GM19397 (cell line): Measurements from ENCODE around the gene LTA4H.

Experiments
- ATAC-seq: cut with Tn5 transposase; IDR thresholded peaks from one replicate; pipeline ENCODE4 v1.9.1; 2021; ENCODE audit warnings: mild to moderate bottlenecking, moderate library complexity; ENCODE audit not compliant: unreplicated experiment

The LTA4H gene

DNA sequence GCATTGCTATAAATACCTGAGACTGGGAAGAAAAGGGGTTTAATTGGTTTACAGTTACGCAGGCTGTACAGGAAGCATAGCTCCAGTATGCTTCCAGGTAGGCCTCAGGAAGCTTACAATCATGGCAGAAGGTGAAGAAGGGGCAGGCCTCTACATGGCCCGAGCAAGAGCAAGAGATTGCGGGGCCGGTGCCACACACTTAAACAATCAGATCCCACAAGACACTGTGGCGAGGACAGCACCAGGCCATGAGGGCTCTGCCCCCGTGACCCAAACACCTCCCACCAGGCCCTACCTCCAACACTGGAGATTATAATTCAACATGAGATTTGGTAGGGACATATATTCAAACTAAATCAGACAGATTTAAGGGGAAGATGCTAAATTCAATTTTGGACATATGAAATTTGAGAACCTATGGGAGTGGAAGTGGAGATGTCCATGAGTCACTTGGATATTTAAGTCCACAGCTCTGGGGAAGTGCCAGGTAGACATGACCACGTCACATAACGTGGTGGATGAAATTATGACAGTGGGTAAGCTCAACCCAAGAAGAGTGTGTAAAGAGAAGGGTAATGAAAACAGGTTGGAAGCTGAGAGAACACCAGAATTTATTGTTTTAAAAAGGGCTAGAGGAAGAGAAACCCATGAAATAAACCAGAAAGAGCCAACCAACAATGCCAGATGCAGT is 1.5 kb upstream of the LTA4H start:
- no peak for ATAC-seq

- no peak for ATAC-seq
Observed at GRCh38 chr12:96034621-96035282, 635 bp downstream of the LTA4H start.

GRCh38 chr12:96033549-96034389 is 1.6 kb downstream of the LTA4H start:
- no peak for ATAC-seq

- ATAC-seq, result no peak
Observed at GRCh38 chr12:96029826-96030225, 5.6 kb downstream of the LTA4H start.

DNA sequence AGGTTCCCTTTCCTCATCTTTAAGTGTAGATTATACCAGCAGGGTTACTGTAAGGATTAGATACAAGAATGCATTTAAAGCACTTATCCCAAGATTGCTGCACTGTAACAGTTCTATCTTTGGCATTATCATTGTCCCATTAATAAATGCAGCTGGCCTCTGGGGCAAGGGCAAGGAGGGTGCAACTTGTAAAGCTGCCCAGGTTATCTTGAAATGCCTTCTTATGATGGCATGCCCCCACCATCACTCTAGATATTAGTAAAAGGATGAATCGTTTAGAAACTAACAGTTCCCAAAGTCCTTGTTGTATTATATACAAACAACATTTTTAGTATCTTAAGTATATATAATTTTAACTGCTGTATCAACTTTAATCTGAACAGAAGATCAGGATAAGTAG is 6.8 kb downstream of the LTA4H start:
- ATAC-seq, result no peak

- ATAC-seq, result no peak
Observed at GRCh38 chr12:96026331-96026730, 9.1 kb downstream of the LTA4H start.

- no peak for ATAC-seq
Observed at GRCh38 chr12:96025518-96025917, 9.9 kb downstream of the LTA4H start.

DNA sequence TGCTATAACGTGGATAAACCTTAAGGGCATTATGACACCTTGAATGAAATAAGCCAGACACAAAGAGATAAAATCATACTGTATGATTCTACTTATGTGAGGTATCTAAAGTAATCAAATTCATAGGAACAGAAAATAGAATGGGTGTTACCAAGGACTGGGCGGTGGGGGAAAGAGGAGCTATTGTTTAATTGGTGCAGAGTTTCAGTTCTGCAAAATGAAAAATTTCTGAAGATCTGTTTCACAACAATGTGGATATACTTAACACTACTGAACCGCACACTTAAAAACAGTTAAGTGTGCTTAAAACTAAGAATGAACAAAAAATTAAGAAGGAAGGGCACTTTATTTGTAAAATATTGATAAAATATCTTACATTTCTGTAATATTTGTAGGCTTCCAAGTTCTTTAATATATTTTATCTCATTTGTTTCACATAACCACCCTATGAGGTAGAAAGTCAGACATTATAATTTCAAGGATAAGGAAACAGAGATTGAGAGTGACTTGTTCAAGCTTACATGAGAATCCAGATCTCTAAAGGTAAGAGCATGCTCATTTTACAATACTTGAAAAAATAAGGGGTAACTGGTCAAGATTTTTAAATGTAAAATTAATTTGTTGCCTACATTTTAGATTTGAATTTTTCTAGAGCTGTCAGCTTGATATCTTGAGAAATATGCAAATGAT is 14.9 kb downstream of the LTA4H start:
- ATAC-seq, result peak; percentile 96

- ATAC-seq, result no peak
Observed at GRCh38 chr12:96015672-96016071, 19.7 kb downstream of the LTA4H start.

DNA sequence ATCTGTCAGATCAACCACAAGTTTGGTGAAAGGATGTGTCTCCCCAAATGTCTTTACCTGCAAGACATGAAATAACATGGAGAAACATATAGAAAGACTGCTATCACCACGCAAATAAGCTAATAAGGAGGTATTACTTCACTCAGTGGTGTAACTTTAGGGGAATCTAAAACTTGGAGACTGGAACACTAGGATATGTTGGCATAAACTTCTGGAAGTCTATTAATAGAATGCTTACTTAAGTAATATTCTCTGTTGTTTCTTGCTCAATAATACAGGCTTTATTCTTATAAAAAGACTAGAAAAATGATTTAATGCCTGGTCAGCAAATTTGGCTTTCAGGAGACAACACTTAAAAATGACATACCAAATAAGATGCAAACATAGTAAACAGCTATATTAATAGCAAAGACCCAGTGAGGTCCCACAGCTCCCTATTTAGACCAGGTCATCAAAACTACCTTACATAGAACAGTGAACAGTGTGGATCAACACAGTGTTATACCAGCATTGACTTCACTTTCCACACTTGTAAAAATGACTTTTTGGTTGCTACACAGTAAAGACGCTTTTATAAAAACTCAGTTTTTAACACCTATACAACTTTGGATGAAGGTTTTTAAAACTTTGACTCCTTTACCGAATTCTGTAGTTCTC is 20.3 kb downstream of the LTA4H start:
- no peak for ATAC-seq

- no peak for ATAC-seq
Observed at GRCh38 chr12:96007729-96008128, 27.7 kb downstream of the LTA4H start.

- ATAC-seq, result no peak
Observed at GRCh38 chr12:96006727-96007126, 28.7 kb downstream of the LTA4H start.

DNA sequence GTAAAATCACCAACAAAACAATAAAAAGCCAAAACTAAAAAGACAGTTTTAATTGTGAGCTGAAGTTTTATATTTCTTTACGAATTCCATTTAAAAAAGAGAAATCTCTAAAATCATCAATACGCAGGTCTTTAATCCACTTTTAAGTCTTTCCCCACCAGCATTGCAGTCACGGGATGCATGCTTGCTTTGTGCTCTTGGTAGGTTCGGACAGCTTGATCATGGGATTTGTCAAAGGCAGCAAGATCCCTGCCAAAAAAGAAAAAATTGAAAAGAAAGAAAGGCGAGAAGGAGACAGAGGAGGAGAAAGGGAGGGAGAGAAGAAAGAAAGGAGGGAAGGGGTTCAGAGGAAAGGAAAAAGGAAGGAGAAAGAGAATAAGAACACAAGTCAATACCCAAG is 34.5 kb downstream of the LTA4H start:
- no peak for ATAC-seq

DNA sequence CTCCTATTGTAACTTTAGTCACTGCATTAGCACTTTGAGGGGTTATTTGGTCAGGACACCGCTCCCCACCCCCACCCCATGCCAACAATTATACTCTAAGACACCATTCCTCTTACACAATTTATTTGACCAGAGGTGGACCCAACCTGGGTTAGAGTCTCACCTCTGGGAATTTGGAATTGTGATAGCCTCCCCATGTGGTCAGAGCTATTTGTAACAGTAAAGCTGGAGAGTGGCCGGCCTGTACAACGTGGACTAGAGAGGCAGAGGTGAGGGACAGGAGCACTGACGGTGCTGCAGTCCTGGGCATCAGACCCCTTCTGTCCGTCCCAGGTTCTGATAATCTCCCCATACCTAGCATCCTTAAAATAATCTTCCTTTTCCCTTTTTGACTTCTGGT is 35.9 kb downstream of the LTA4H start:
- no peak for ATAC-seq

- peak; percentile 90 for ATAC-seq
Observed at GRCh38 chr12:95998611-95999286, 36.6 kb downstream of the LTA4H start.

DNA sequence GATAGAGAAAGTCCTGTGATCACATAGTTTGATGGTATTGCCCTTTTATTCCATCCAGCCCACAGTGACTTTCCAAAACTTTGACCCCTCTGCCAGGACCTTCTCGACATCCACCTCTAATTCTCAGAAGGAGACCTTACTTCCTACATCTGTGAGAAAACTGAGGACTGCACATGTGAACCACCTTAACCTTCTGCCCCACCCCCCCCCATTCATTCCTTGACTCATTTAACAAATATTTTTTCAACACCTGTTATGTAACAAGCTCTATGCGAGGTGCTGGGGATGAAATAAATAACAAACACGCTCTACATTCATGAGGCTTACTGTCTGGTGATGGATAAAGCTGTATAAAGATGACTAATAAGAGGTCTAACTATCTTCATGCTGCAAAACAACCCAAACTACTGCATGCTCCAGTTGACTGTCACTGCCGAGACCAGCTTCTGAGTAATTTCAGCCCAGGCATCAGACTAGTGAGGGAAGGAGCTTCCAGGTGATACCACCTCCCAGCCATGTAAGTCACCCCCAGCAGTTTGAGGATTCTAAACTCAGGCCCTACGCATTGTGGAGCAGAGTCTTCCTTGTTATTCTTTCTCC is 37.4 kb downstream of the LTA4H start:
- no peak for ATAC-seq

DNA sequence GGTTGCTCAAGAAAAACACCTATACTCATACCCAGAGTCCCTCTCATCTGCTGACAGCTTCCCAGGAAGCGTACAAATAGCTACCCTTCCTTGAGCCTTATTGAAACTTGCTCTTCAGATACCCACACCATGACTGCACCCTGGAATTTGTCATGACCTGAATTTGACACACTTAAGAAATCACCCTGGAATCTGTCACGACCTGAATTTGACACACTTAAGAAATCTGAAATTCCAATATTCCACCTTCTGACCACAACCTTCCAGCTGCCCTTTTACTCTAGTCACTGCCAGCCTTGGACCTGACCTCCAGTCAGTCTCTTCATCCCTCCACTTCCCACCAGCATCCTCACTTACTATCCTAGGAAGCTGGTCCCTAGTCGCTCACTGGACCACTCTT is 38.1 kb downstream of the LTA4H start:
- no peak for ATAC-seq

DNA sequence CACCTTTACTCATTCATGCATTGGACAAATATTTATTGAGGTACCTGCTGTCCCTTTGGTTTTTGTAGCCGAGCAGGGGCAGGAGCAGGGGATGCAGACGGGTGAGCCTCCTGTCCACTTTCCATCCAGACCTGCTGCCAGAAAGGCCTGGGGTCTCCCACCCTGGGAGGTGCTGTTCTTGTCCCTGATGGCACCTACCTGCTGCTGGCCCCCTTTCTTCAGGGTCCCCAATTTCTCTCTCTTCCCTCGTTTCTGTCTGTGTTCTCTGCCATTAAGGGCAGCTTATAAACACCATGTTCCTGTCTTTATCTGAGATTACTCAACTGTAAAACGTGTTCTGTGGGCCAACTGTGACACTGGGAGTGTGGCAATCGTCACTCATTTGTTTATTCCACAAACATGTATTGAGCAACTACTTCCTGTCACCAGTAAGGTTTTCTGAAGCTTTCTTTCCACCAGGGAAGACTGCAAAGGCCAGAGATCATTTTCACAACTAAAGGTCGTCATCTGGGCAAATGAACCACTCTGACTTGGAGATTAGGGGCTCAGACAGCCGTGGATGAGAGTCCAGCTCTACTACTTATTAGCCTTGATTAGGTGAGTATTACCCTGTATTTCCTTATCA is 39.2 kb downstream of the LTA4H start, which contains the start of gene HAL:
Gene HAL (minus strand): TSS at position 311 of the 625 bp plus-strand sequence. CDS start 434 bp downstream, outside the sequence.
- no peak for ATAC-seq
